ENCODE measurements around the gene NUP85.
A peak's percentile ranks its signal among the peaks of the same experiment; 100 is the strongest.

Gene NUP85

GRCh38 chr17:75208161-75208560, 2.7 kb downstream of the NUP85 start:
- TF ChIP-seq CTCF (conservative IDR thresholded peaks at IDR 0.05), result no peak
- no peak overlapping the region for H3K27ac ChIP-seq

GRCh38 chr17:75209061-75209460, 3.6 kb downstream of the NUP85 start:
- no peak overlapping the region for H3K27ac ChIP-seq
- TF ChIP-seq CTCF (conservative IDR thresholded peaks at IDR 0.05), result no peak

GRCh38 chr17:75218131-75218530, 12.7 kb downstream of the NUP85 start:
- TF ChIP-seq CTCF (conservative IDR thresholded peaks at IDR 0.05), result no peak
- no peak overlapping the region for H3K27ac ChIP-seq

- H3K27ac ChIP-seq, result no peak overlapping the region
- TF ChIP-seq CTCF (conservative IDR thresholded peaks at IDR 0.05), result no peak
These were observed 14.3 kb downstream of the NUP85 start for GRCh38 chr17:75219815-75220214.

GRCh38 chr17:75225016-75225415, 19.5 kb downstream of the NUP85 start:
- no peak for TF ChIP-seq CTCF (conservative IDR thresholded peaks at IDR 0.05)

GRCh38 chr17:75227729-75228128, 22.2 kb downstream of the NUP85 start:
- H3K27ac ChIP-seq, result peak overlapping the region; percentile 78
- TF ChIP-seq CTCF (conservative IDR thresholded peaks at IDR 0.05), result no peak

More at GRCh38 chr17:75225016-75225415, 19.5 kb downstream of the NUP85 start:
- H3K27ac ChIP-seq, result no peak overlapping the region

GRCh38 chr17:75228305-75228704, 22.8 kb downstream of the NUP85 start:
- H3K27ac ChIP-seq, result peak overlapping the region; percentile 78
- no peak for TF ChIP-seq CTCF (conservative IDR thresholded peaks at IDR 0.05)

GRCh38 chr17:75228847-75229246, 23.4 kb downstream of the NUP85 start:
- peak overlapping the region; percentile 78 for H3K27ac ChIP-seq
- TF ChIP-seq CTCF (conservative IDR thresholded peaks at IDR 0.05), result no peak
